Endothelial cell of umbilical vein (primary cell): Measurements from ENCODE around the gene RASIP1. TPM values are rescaled to one million over a fixed set of nuclear protein-coding genes. Genes with fewer than 3 reads are reported as not detected.

Experiments used
- BruUV-seq: library from RNA; stranded (reverse); fragments of 400-500 nt; replicated peaks from 2 replicates; lab custom pipeline; 2021; lab: Mats Ljungman, UMichigan
- CTCF ChIA-PET: fragments of 300-600, 350-600 bp; sonication (Branson Sonifier 250); formaldehyde crosslinking; loops from one replicate; lab custom pipeline; 2021; ENCODE audit warnings: antibody characterized with exemption, inconsistent platforms; lab: Charles Lee
- POLR2A ChIA-PET: fragments of 300-600, 350-600 bp; sonication (Branson Sonifier 250); formaldehyde crosslinking; loops from one replicate; lab custom pipeline; 2021; ENCODE audit warnings: antibody characterized with exemption, inconsistent platforms; lab: Charles Lee
- DNase-seq: peaks from one replicate; pipeline ENCODE4 v3.0.0-alpha.2; 2011; ENCODE audit warnings: low read depth, low spot score
- FAIRE-seq: peaks from 2 replicates; lab custom pipeline; 2011; peaks lifted over from hg19 to GRCh38; lab: Jason Lieb, UNC
- H2AFZ ChIP-seq: 2 replicates; pipeline ENCODE4 v1.6.0; 2012; ENCODE audit warnings: low read depth, low read length, control low read depth, inconsistent platforms
- H3K27ac ChIP-seq: 2 replicates; pipeline ENCODE4 v1.5.1; 2011; ENCODE audit warnings: low read depth, mild to moderate bottlenecking, control low read depth, low read length, moderate library complexity; ENCODE audit not compliant: insufficient read depth
- H3K27me3 ChIP-seq, 2 experiments: 2 replicates each; pipeline versions ENCODE4 v1.6.0 to v1.6.1; 2011; ENCODE audit warnings: low read length in 2 of 2, mixed read lengths in 1 of 2; ENCODE audit not compliant: control insufficient read depth in 2 of 2, insufficient read depth in 2 of 2
- H3K36me3 ChIP-seq, 2 experiments: 2 replicates in 1 of 2; 3 replicates in 1 of 2; pipeline ENCODE4 v1.5.1; 2011; ENCODE audit warnings: low read length in 2 of 2, mild to moderate bottlenecking in 1 of 2, moderate library complexity in 1 of 2; ENCODE audit not compliant: control insufficient read depth in 2 of 2, insufficient read depth in 2 of 2; ENCODE audit errors: extremely low read depth in 1 of 2
- H3K4me1 ChIP-seq: 3 replicates; pipeline ENCODE4 v1.5.1; 2011; ENCODE audit warnings: mild to moderate bottlenecking, low read length; ENCODE audit not compliant: control insufficient read depth, insufficient read depth; ENCODE audit errors: extremely low read depth
- H3K4me2 ChIP-seq: 2 replicates; pipeline ENCODE4 v1.6.1; 2011; ENCODE audit warnings: low read length, control low read depth, mixed read lengths; ENCODE audit not compliant: insufficient read depth
- H3K4me3 ChIP-seq, 3 experiments: fragments of 200-600 bp in 1 of 3; sonication (generic), shearing (Covaris generic) in 1 of 3; replicated peaks in 1 of 3; 2 replicates each; pipeline ENCODE4 v1.5.1; 2011 to 2016; ENCODE audit warnings: control low read depth in 3 of 3, low read length in 3 of 3, mild to moderate bottlenecking in 2 of 3, inconsistent platforms in 1 of 3, low read depth in 1 of 3, moderate library complexity in 1 of 3; ENCODE audit not compliant: insufficient read depth in 1 of 3
- H3K79me2 ChIP-seq: 2 replicates; pipeline ENCODE4 v1.6.0; 2012; ENCODE audit warnings: low read length, inconsistent platforms; ENCODE audit not compliant: control insufficient read depth, insufficient read depth
- H3K9ac ChIP-seq: replicated peaks from 2 replicates; pipeline ENCODE3; 2011; ENCODE audit warnings: low read length, control low read depth; ENCODE audit not compliant: insufficient read depth; ENCODE audit errors: extremely low read depth
- H3K9me1 ChIP-seq: replicated peaks from 3 replicates; pipeline ENCODE4 v1.6.0; 2011; ENCODE audit warnings: mild to moderate bottlenecking, low read length; ENCODE audit not compliant: control insufficient read depth, insufficient read depth; ENCODE audit errors: extremely low read depth
- H3K9me3 ChIP-seq: replicated peaks from 2 replicates; pipeline ENCODE4 v1.5.1; 2012; ENCODE audit warnings: low read length, inconsistent platforms; ENCODE audit not compliant: control insufficient read depth, insufficient read depth
- H4K20me1 ChIP-seq: replicated peaks from 2 replicates; pipeline ENCODE3; 2011; ENCODE audit warnings: mild to moderate bottlenecking, low read length; ENCODE audit not compliant: control insufficient read depth, insufficient read depth; ENCODE audit errors: extremely low read depth
- CTCF ChIP-seq, 2 donors: IDR thresholded peaks; 1 replicate in 1 of 2; 2 replicates in 1 of 2; pipeline ENCODE4 v1.5.1; 2011; ENCODE audit warnings: low read length in 2 of 2, mild to moderate bottlenecking in 2 of 2, moderate library complexity in 2 of 2, control low read depth in 1 of 2, inconsistent platforms in 1 of 2, low read depth in 1 of 2; ENCODE audit not compliant: insufficient read depth in 1 of 2; ENCODE audit errors: extremely low read depth in 1 of 2
- EZH2 ChIP-seq: IDR thresholded peaks from 2 replicates; pipeline ENCODE4 v1.6.1; 2012; ENCODE audit warnings: borderline replicate concordance, low read depth, mild to moderate bottlenecking, moderate library complexity, low read length, inconsistent platforms; ENCODE audit not compliant: severe bottlenecking
- FOS ChIP-seq: IDR thresholded peaks from 2 replicates; pipeline ENCODE4 v1.6.1; 2011; ENCODE audit warnings: mild to moderate bottlenecking, low read length, moderate library complexity, borderline replicate concordance; ENCODE audit not compliant: insufficient read depth
- MAX ChIP-seq: IDR thresholded peaks from 2 replicates; pipeline ENCODE4 v1.6.1; 2011; ENCODE audit not compliant: insufficient read depth, insufficient read length
- MYC ChIP-seq: IDR thresholded peaks from one replicate; pipeline ENCODE4 v1.6.1; 2011; ENCODE audit warnings: mild to moderate bottlenecking, low read depth, low read length
- POLR2A ChIP-seq: IDR thresholded peaks from 2 replicates; pipeline ENCODE4 v1.6.1; 2012; ENCODE audit warnings: low read depth, mild to moderate bottlenecking, control low read depth, low read length
- POLR2AphosphoS5 ChIP-seq: IDR thresholded peaks from 2 replicates; pipeline ENCODE4 v1.6.1; 2012; ENCODE audit warnings: low read depth, mild to moderate bottlenecking, control low read depth, low read length, moderate library complexity; ENCODE audit not compliant: insufficient read depth
- dilution Hi-C: fragments of 300-500 bp; cut with MboI; formaldehyde crosslinking; loops from one replicate; pipeline ENCODE4 v1.15.0; 2019; ENCODE audit warnings: low sequenced_read_pairs; ENCODE audit not compliant: extremely low pct_ligation_motif_present
- intact Hi-C: fragments of 100-400 bp; cut with micrococcal nuclease; formaldehyde crosslinking; loops from one replicate; pipeline ENCODE4 v1.10.0; 2022
- polyA plus RNA-seq, 4 experiments: library from polyadenylated mRNA; depleted of rRNA in 3 of 4; stranded (reverse) in 3 of 4; unstranded in 1 of 4; fragments of >200 nt; gene quantifications; 2 replicates each; pipeline versions ENCODE4 v1.2.1 to v1.2.3, GENCODE V29; 2011 to 2012; ENCODE audit warnings: missing spikeins in 1 of 4
- total RNA-seq: library from RNA; stranded (reverse); gene quantifications from 2 replicates; pipeline ENCODE4 v1.2.3, GENCODE V29; 2021

RASIP1 gene
- total and polyA plus RNA-seq, 2 donors (not counting 3 experiments of a cell fraction or from before 2014, with no cell fraction given) = 66.2 to 82.1 TPM

- no peaks in the 10 kb centered on the region for H3K9me3 ChIP-seq
- intact Hi-C loops (no loop called here), dilution Hi-C loops (no loop called here)
- no peak overlapping the region for H3K9ac ChIP-seq
- no peaks in the 10 kb centered on the region for H3K9me1 ChIP-seq
- H3K27ac ChIP-seq = no peak overlapping the region
- FAIRE-seq (no peak), DNase-seq (no peak)
- no peaks in the 10 kb centered on the region for H3K4me1 ChIP-seq
- no peak overlapping the region for H3K4me2 ChIP-seq
- H3K4me3 ChIP-seq = no peak overlapping the region
- peaks cover 0 to 2% of the 10 kb centered on the region in 2 experiments for H3K27me3 ChIP-seq
- TF ChIP-seq FOS (no peak), EZH2 (no peak)
- ChIA-PET POLR2A (no interaction called here), CTCF (interaction anchor here (2.2 kb wide), 1 partner anchor 11 kb away, joined by 11 read pairs; no protein-coding TSS in a partner anchor)
- H2AFZ ChIP-seq = no peak overlapping the region
- H3K36me3 ChIP-seq = no peaks in the 10 kb centered on the region
- no peaks in the 10 kb centered on the region for H4K20me1 ChIP-seq
- no peaks in the 10 kb centered on the region for H3K79me2 ChIP-seq
- no TSS peak for BruUV-seq
Measured at GRCh38 chr19:48686088-48686487, 54.3 kb downstream of the RASIP1 start.

- dilution Hi-C loops = no loop called here
- Histone ChIP-seq H3K4me2 (no peak overlapping the region), H3K4me1 (no peaks in the 10 kb centered on the region), H3K27me3 (peaks cover 0 to 2% of the 10 kb centered on the region in 2 experiments), H3K27ac (no peak overlapping the region), H3K4me3 (no peak overlapping the region), H4K20me1 (no peaks in the 10 kb centered on the region), H3K9me3 (no peaks in the 10 kb centered on the region), H3K9ac (no peak overlapping the region), H3K36me3 (no peaks in the 10 kb centered on the region), H3K79me2 (no peaks in the 10 kb centered on the region), H2AFZ (no peak overlapping the region), H3K9me1 (no peaks in the 10 kb centered on the region)
- ChIA-PET CTCF (interaction anchor here (2.2 to 2.5 kb wide), 2 partner anchors 10 kb away, joined by 10 to 11 read pairs; no protein-coding TSS in a partner anchor), POLR2A (no interaction called here)
- BruUV-seq = no TSS peak
- DNase-seq (no peak), FAIRE-seq (no peak)
- TF ChIP-seq POLR2A = no peak
- TF ChIP-seq MAX = no peak
- TF ChIP-seq MYC = no peak
- TF ChIP-seq POLR2AphosphoS5 = no peak
- TF ChIP-seq CTCF (IDR thresholded peaks at IDR 0.05; ENCODE audit: extremely low read depth in 1 of 2, insufficient read depth in 1 of 2, low read depth in 1 of 2, low read length in 2 of 2) = no peak
- intact Hi-C loops = no loop called here
Measured at GRCh38 chr19:48685583-48685982, 54.8 kb downstream of the RASIP1 start.
